Neural cell (in vitro differentiated cells): ENCODE results near the gene SLC25A21. TPM values are rescaled to one million over a fixed set of nuclear protein-coding genes. Genes with fewer than 3 reads are reported as not detected.

Source experiments
- H2AFZ ChIP-seq: fragments of 200-600, 300-800 bp; sonication (generic), shearing (Covaris generic); 2 replicates; pipeline ENCODE4 v1.6.0; 2014; ENCODE audit warnings: low read depth, mild to moderate bottlenecking, antibody characterized with exemption, low read length, moderate library complexity
- H3F3A ChIP-seq: fragments of 200-600 bp; shearing (Covaris generic); 2 replicates; pipeline ENCODE4 v1.6.1; 2016; ENCODE audit warnings: mild to moderate bottlenecking, moderate library complexity, mixed read lengths, antibody characterized with exemption, low read length; ENCODE audit not compliant: insufficient read depth, poor library complexity, severe bottlenecking
- H3K27ac ChIP-seq: fragments of 200-600, 300-800 bp; sonication (generic), shearing (Covaris generic); 2 replicates; pipeline ENCODE4 v1.5.1; 2014; ENCODE audit warnings: mild to moderate bottlenecking, low read length, moderate library complexity
- H3K27me3 ChIP-seq: fragments of 300-800, 200-600 bp; sonication (generic), shearing (Covaris generic); 2 replicates; pipeline ENCODE4 v1.6.0; 2014; ENCODE audit warnings: mild to moderate bottlenecking, low read depth, low read length, moderate library complexity; ENCODE audit not compliant: insufficient read depth
- H3K36me3 ChIP-seq: fragments of 300-800, 200-600 bp; sonication (generic), shearing (Covaris generic); 2 replicates; pipeline ENCODE4 v1.5.1; 2014; ENCODE audit warnings: mild to moderate bottlenecking, antibody characterized with exemption, low read length, moderate library complexity; ENCODE audit not compliant: insufficient read depth
- H3K4me2 ChIP-seq: fragments of 300-800, 200-600 bp; sonication (generic), shearing (Covaris generic); 2 replicates; pipeline ENCODE4 v1.6.0; 2014; ENCODE audit warnings: mild to moderate bottlenecking, low read length
- H3K4me3 ChIP-seq: fragments of 300-800, 200-600 bp; sonication (generic), shearing (Covaris generic); 2 replicates; pipeline ENCODE4 v1.5.1; 2014; ENCODE audit warnings: mild to moderate bottlenecking, low read length, moderate library complexity
- H3K79me2 ChIP-seq: fragments of 200-600 bp; shearing (Covaris generic); replicated peaks from 2 replicates; pipeline ENCODE4 v1.6.0; 2014; ENCODE audit warnings: mild to moderate bottlenecking, low read length, moderate library complexity; ENCODE audit not compliant: insufficient read depth
- H3K9ac ChIP-seq: fragments of 300-800, 200-600 bp; sonication (generic), shearing (Covaris generic); 2 replicates; pipeline ENCODE4 v1.6.1; 2016; ENCODE audit warnings: mild to moderate bottlenecking, low read length, mixed read lengths
- H3K9me2 ChIP-seq: fragments of 200-600 bp; shearing (Covaris generic); 2 replicates; pipeline ENCODE4 v1.6.1; 2016; ENCODE audit warnings: mild to moderate bottlenecking, low read length, mixed read lengths; ENCODE audit not compliant: insufficient read depth
- H3K9me3 ChIP-seq: fragments of 200-600, 300-800 bp; sonication (generic), shearing (Covaris generic); 2 replicates; pipeline ENCODE4 v1.6.1; 2016; ENCODE audit warnings: mild to moderate bottlenecking, mixed run types, low read length, moderate library complexity, mixed read lengths
- H4K20me1 ChIP-seq: fragments of 200-600 bp; shearing (Covaris generic); 2 replicates; pipeline ENCODE4 v1.6.1; 2016; ENCODE audit warnings: mild to moderate bottlenecking, mixed run types; ENCODE audit not compliant: insufficient read depth
- CTCF ChIP-seq: fragments of 450-650 bp; IDR thresholded peaks from 2 replicates; pipeline ENCODE4 v1.5.1; 2014; ENCODE audit warnings: antibody characterized with exemption, mild to moderate bottlenecking, moderate library complexity; ENCODE audit not compliant: poor library complexity, severe bottlenecking
- EP300 ChIP-seq: fragments of 450-650 bp; conservative IDR thresholded peaks from 2 replicates; pipeline ENCODE4 v1.6.1; 2014; ENCODE audit warnings: antibody characterized with exemption, mild to moderate bottlenecking, moderate library complexity; ENCODE audit not compliant: poor library complexity, severe bottlenecking
- EZH2 ChIP-seq: fragments of 200-600, 300-800 bp; shearing (Covaris generic), sonication (generic); IDR thresholded peaks from 2 replicates; pipeline ENCODE4 v1.6.1; 2014; ENCODE audit warnings: antibody characterized with exemption, low read length, borderline replicate concordance, mild to moderate bottlenecking; ENCODE audit not compliant: insufficient read depth, poor library complexity, severe bottlenecking
- MXI1 ChIP-seq: fragments of 450-650 bp; conservative IDR thresholded peaks from 2 replicates; pipeline ENCODE4 v1.6.1; 2014; ENCODE audit warnings: antibody characterized with exemption, mild to moderate bottlenecking; ENCODE audit not compliant: poor library complexity, severe bottlenecking
- POLR2AphosphoS5 ChIP-seq: IDR thresholded peaks from 2 replicates; pipeline ENCODE4 v1.6.1; 2012
- RAD21 ChIP-seq: fragments of 450-650 bp; conservative IDR thresholded peaks from 2 replicates; pipeline ENCODE4 v1.6.1; 2014; ENCODE audit warnings: antibody characterized with exemption, mild to moderate bottlenecking, moderate library complexity
- REST ChIP-seq: IDR thresholded peaks from 2 replicates; pipeline ENCODE4 v1.6.1; 2012; ENCODE audit warnings: borderline replicate concordance
- SMC3 ChIP-seq: fragments of 450-650 bp; conservative IDR thresholded peaks from 2 replicates; pipeline ENCODE4 v1.6.1; 2014; ENCODE audit warnings: antibody characterized with exemption, mild to moderate bottlenecking, moderate library complexity; ENCODE audit not compliant: poor library complexity
- TAF1 ChIP-seq: IDR thresholded peaks from 2 replicates; pipeline ENCODE4 v1.6.1; 2012; ENCODE audit warnings: low read depth
- polyA plus RNA-seq: library from polyadenylated mRNA; depleted of rRNA; stranded (reverse); fragments of >200 nt; gene quantifications from 2 replicates; pipeline ENCODE4 v1.2.3, GENCODE V29; 2014

The SLC25A21 gene
- polyA plus RNA-seq, 1 donor from 2014 or later = 0.35 TPM

- Histone ChIP-seq H3K9me3 (no peaks in the 10 kb centered on the region), H3K36me3 (no peaks in the 10 kb centered on the region), H3K27me3 (peaks cover 13% of the 10 kb centered on the region), H3K9me2 (no peaks in the 10 kb centered on the region), H3K4me3 (no peak overlapping the region), H3K79me2 (no peaks in the 10 kb centered on the region), H4K20me1 (no peaks in the 10 kb centered on the region), H3F3A (no peaks in the 10 kb centered on the region), H3K4me2 (no peak overlapping the region), H2AFZ (no peak overlapping the region), H3K27ac (no peak overlapping the region), H3K9ac (no peak overlapping the region)
- TF ChIP-seq TAF1 (no peak), POLR2AphosphoS5 (no peak), EZH2 (no peak), MXI1 (no peak), EP300 (no peak), CTCF (peak; percentile 87), REST (no peak), SMC3 (peak; percentile 87), RAD21 (peak; percentile 89)
These were observed 230.5 kb downstream of the SLC25A21 start for GRCh38 chr14:36941783-36942521.

- Histone ChIP-seq H3K9me3 (no peaks in the 10 kb centered on the region), H3K79me2 (no peaks in the 10 kb centered on the region)
- TF ChIP-seq REST (no peak), MXI1 (no peak), RAD21 (no peak), CTCF (no peak), SMC3 (no peak), TAF1 (no peak), POLR2AphosphoS5 (no peak), EZH2 (no peak), EP300 (no peak)
These were observed 231.9 kb downstream of the SLC25A21 start for GRCh38 chr14:36940476-36940875.

More at GRCh38 chr14:36940476-36940875, 231.9 kb downstream of the SLC25A21 start:
- no peaks in the 10 kb centered on the region for H3F3A ChIP-seq
- H3K36me3 ChIP-seq = no peaks in the 10 kb centered on the region
- H4K20me1 ChIP-seq = no peaks in the 10 kb centered on the region
- H3K9ac ChIP-seq = no peak overlapping the region
- no peaks in the 10 kb centered on the region for H3K9me2 ChIP-seq
- no peak overlapping the region for H3K27ac ChIP-seq
- no peak overlapping the region for H3K4me2 ChIP-seq
- H3K4me3 ChIP-seq = no peak overlapping the region
- H2AFZ ChIP-seq = no peak overlapping the region
- H3K27me3 ChIP-seq = peaks cover 13% of the 10 kb centered on the region
